Measurements from ENCODE around the gene PPY. TPM values are rescaled to one million over a fixed set of nuclear protein-coding genes. Genes with fewer than 3 reads are reported as not detected.

Gene PPY
- polyA plus RNA-seq, 3 donors = not detected

GRCh38 chr17:43983196-43983514 lies 40.9 kb upstream of the PPY start:
- Histone ChIP-seq H3K27ac (ENCODE audit: low read depth in 1 of 2, low read length in 2 of 2) (no peak overlapping the region), H3K36me3 (replicated peaks in 1 of 2; ENCODE audit: control insufficient read depth in 1 of 2, insufficient read depth in 2 of 2, low read length in 2 of 2) (no peaks in the 10 kb centered on the region), H3K79me2 (ENCODE audit: insufficient read depth, low read length) (no peaks in the 10 kb centered on the region), H3K4me1 (ENCODE audit: control insufficient read depth in 1 of 2, insufficient read depth in 2 of 2, low read length in 2 of 2) (peaks cover 4 to 9% of the 10 kb centered on the region in 2 donors), H3K4me2 (replicated peaks; ENCODE audit: extremely low read depth, low read length, poor library complexity, severe bottlenecking) (no peak overlapping the region), H3K27me3 (ENCODE audit: control insufficient read depth in 2 of 2, insufficient read depth in 2 of 2, low read length in 2 of 2) (peaks cover 36 to 66% of the 10 kb centered on the region in 2 donors), H4K20me1 (ENCODE audit: insufficient read depth, low read length) (no peaks in the 10 kb centered on the region), H3K4me3 (replicated peaks in 1 of 3; ENCODE audit: low read depth in 2 of 3, low read length in 3 of 3) (no peak overlapping the region), H2AFZ (ENCODE audit: insufficient read depth, low read depth, low read length, poor library complexity, severe bottlenecking) (no peak overlapping the region), H3K9me3 (replicated peaks in 1 of 2; ENCODE audit: control insufficient read depth in 1 of 2, insufficient read depth in 1 of 2, low read length in 2 of 2) (peaks cover 0 to 5% of the 10 kb centered on the region in 2 donors), H3K9ac (ENCODE audit: insufficient read depth, low read length, poor library complexity, severe bottlenecking) (no peak overlapping the region)
- WGBS (ENCODE audit: insufficient coverage) = 12% methylated on average over 3 of the region's 5 CpGs
- Mint-ChIP-seq H3K27me3 (ENCODE audit: low read depth in 3 of 3) (peaks cover 54 to 80% (median 65%) of the 10 kb centered on the region in 3 donors), H3K9me3 (peaks cover 0 to 6% (median 0%) of the 10 kb centered on the region in 7 donors), H3K4me3 (peak overlapping the region in 1 of 2 donors; percentile 76), H3K36me3 (no peaks in the 10 kb centered on the region), H3K27ac (no peak overlapping the region), H3K4me1 (peaks cover 6% of the 10 kb centered on the region)
- no peak for TF ChIP-seq CTCF (IDR thresholded peaks at IDR 0.05)
- intact Hi-C loops (cut with micrococcal nuclease) = no loop called here
- DNase-seq = no peak

GRCh38 chr17:43982171-43982570 lies 39.9 kb upstream of the PPY start:
- Histone ChIP-seq H3K4me2 (replicated peaks; ENCODE audit: extremely low read depth, low read length, poor library complexity, severe bottlenecking) (no peak overlapping the region), H2AFZ (ENCODE audit: insufficient read depth, low read depth, low read length, poor library complexity, severe bottlenecking) (no peak overlapping the region), H3K4me1 (ENCODE audit: control insufficient read depth in 1 of 2, insufficient read depth in 2 of 2, low read length in 2 of 2) (peaks cover 4 to 9% of the 10 kb centered on the region in 2 donors), H4K20me1 (ENCODE audit: insufficient read depth, low read length) (no peaks in the 10 kb centered on the region), H3K27ac (ENCODE audit: low read depth in 1 of 2, low read length in 2 of 2) (no peak overlapping the region), H3K79me2 (ENCODE audit: insufficient read depth, low read length) (no peaks in the 10 kb centered on the region), H3K4me3 (replicated peaks in 1 of 3; ENCODE audit: low read depth in 2 of 3, low read length in 3 of 3) (no peak overlapping the region), H3K27me3 (ENCODE audit: control insufficient read depth in 2 of 2, insufficient read depth in 2 of 2, low read length in 2 of 2) (peaks cover 36 to 60% of the 10 kb centered on the region in 2 donors), H3K36me3 (replicated peaks in 1 of 2; ENCODE audit: control insufficient read depth in 1 of 2, insufficient read depth in 2 of 2, low read length in 2 of 2) (no peaks in the 10 kb centered on the region), H3K9me3 (replicated peaks in 1 of 2; ENCODE audit: control insufficient read depth in 1 of 2, insufficient read depth in 1 of 2, low read length in 2 of 2) (peaks cover 0 to 5% of the 10 kb centered on the region in 2 donors), H3K9ac (ENCODE audit: insufficient read depth, low read length, poor library complexity, severe bottlenecking) (no peak overlapping the region)
- peaks cover 6% of the 10 kb centered on the region for H3K4me1 Mint-ChIP-seq
- H3K9me3 Mint-ChIP-seq = peaks cover 0 to 6% (median 0%) of the 10 kb centered on the region in 7 donors
- H3K4me3 Mint-ChIP-seq = peak overlapping the region in 1 of 2 donors; percentile 57
- H3K27ac Mint-ChIP-seq = no peak overlapping the region
- WGBS (ENCODE audit: insufficient coverage) = 86% methylated on average over 2 of the region's 2 CpGs
- intact Hi-C loops (cut with micrococcal nuclease) = no loop called here
- no peak for DNase-seq
- peaks cover 60 to 82% (median 64%) of the 10 kb centered on the region in 3 donors for H3K27me3 Mint-ChIP-seq (ENCODE audit: low read depth in 3 of 3)
- no peak for TF ChIP-seq CTCF (IDR thresholded peaks at IDR 0.05)
- no peaks in the 10 kb centered on the region for H3K36me3 Mint-ChIP-seq
